Renal pelvis (tissue), 4 donors: ENCODE measurements around the gene FRMD8. TPM values are rescaled to one million over a fixed set of nuclear protein-coding genes. Genes with fewer than 3 reads are reported as not detected.

Source experiments
- DNase-seq: peaks from one replicate; pipeline ENCODE4 v3.0.0-alpha.2; 2013
- polyA plus RNA-seq, 3 donors: library from polyadenylated mRNA; unstranded; fragments of 120-200 nt; gene quantifications; one replicate each; pipeline ENCODE4 v1.2.1, GENCODE V29; 2013; ENCODE audit not compliant: insufficient read length in 3 of 3

Gene FRMD8
- polyA plus RNA-seq, 3 donors = 20.4 to 26.7 (median 21.0) TPM

GRCh38 chr11:65433657-65434056 lies 47.2 kb downstream of the FRMD8 start:
- no peak for DNase-seq

GRCh38 chr11:65434057-65434666 lies 47.7 kb downstream of the FRMD8 start:
- DNase-seq = no peak

- no peak for DNase-seq
Observed at GRCh38 chr11:65434667-65435410, 48.4 kb downstream of the FRMD8 start.

DNA sequence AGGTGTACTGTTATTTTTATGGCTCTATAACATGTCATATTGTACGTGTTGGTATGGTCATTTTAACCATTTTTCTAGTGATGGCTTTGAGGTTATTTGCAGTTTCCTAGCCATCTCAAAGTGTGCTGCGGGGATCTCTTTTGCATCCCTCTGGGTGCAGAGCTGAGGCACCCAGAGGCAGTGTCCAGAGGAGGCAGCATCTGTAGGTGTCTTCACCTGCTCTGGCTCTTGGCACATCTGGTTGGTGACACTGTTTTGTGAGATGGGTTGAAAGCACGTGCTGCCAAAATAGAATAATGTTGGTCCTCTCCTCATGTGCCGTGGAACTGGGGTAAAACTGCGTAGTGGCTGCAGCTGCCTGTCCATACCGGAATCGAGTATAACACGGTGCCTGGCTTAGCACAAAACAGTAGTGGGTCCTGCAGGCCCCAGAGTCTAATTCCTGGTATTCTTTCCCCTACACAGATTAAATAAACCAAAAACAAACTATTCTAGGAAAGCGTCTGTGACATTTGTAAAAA lies 49.0 kb downstream of the FRMD8 start:
- DNase-seq = no peak

DNA sequence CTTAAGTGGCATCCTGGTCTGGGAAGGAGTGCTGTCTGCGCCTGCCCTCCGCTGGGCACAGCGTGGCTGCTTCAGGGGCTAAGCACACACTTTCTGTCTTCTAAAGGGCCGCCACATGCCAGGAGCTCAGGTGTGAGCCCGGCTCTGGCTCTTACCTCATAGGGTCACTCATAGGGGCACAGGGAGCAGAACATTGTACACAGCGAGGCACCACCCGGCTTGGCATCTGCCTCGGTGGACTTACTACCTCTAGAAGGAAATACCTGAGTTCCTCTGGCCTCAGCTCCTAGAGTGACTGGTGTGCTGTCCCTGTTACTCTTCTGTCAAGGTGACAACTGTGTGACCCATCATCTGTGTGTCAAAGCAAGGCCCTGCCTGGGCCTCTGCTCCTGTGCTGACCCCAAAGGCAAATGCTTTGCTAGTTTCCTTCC lies 49.6 kb downstream of the FRMD8 start:
- DNase-seq = no peak

DNA sequence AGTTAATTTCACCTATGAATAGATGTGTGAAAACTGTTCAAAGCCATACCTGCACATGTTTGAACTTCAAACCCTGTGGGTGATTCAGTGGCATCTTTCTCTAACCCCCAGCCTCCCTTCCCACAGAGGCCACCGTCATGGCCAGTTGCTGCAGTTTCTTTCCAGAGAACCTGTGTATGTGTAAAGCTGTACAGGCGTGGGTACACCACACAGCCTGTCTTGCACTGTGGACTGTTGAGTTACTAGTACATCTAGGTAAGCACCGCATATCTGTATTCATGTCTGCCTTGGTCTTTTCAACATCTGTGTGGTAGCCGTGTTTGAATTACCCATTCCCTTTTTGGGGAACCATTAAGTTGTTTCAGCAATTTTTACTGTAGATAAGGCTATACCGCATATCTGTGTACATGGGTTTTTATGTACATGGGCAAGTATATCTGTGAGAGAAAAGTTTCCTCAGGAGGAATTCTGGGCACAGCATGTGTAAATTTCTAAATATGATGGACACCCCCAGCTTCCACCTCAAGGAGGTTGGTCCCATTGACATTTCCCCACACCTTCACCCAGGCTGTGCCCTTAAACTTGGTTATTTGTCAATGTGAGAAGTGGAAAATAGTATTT lies 50.1 kb downstream of the FRMD8 start:
- no peak for DNase-seq

DNA sequence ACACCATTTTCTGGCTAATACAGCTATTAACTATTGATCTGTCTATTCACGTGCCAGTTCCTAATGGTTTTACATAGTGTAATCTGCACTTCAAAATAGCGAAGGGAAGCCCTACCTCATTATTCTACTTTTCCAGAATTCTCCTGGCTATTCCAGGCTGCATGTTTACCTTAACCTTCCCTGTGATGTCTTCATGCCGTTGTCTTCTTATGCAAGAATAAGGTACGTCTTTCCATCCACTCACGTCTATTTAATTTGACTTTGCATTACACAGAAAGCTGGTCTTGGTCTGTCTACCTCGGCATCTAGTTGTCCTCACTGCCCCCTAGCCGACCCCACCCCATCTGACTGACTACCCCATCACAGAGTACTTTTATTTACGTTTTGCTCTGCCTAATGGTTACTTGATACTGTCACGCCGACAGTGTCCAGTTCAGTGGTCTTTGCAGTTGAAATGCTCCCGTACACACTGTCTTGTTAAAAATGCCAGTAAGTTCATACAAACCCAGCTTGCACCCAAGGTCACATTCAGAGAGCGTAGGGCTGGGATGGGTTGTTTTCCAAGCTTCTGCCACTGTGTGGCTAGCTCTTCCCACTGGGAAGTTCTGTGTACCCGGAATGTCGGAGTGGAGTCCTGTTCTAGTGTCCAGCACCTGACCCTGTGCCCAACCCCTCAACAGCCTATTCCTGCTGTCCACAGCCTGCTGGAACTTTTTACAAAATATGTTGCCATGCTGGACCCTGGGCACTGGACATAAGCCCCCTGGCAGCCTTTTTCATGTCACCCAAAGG lies 51.2 kb downstream of the FRMD8 start:
- DNase-seq = no peak

DNA sequence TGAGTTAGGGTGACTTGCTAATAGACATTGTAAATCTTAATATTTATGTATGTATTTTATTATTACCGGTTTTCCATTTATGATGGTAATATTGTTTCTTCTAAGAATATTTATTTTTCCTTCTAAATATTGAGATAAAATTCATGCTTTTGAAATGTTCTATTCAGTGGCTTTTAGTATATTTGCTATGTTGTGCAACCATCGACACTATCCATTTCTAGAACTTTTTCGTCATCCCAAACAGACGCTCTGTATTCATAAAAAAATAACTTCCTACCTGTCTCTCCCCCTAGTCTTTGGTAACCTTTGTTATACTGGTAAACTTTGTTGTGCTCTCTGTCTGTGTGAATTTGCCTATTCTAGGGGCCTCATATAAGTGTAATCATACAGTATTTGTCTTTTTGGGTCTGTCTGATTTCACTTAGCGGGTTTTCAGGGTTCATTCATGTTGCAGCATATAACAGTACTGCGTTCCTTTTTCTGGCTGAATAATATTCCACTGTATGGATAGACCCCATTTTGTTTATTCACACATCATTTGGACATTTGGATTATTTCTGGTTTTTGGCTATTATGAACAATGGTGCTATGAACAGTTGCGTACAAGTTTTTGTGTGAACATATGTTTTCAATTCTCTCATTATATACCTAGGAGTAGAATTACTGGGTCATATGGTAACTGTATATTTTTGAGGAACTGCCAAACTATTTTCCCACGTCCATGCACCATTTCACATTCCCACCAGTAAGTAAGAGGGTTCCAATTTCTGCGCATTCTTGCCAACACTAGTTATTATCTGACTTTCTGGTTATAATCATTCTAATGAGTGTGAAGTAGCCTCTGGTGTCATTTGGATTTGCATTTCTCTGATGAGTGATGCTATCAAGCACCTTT lies 52.1 kb downstream of the FRMD8 start:
- DNase-seq = no peak

GRCh38 chr11:65439331-65440181 lies 53.1 kb downstream of the FRMD8 start:
- DNase-seq = no peak

GRCh38 chr11:65440831-65441499 lies 54.5 kb downstream of the FRMD8 start:
- no peak for DNase-seq

- DNase-seq = no peak
Observed at GRCh38 chr11:65442842-65443331, 56.5 kb downstream of the FRMD8 start.

- DNase-seq = no peak
Observed at GRCh38 chr11:65444314-65445051, 58.0 kb downstream of the FRMD8 start.

DNA sequence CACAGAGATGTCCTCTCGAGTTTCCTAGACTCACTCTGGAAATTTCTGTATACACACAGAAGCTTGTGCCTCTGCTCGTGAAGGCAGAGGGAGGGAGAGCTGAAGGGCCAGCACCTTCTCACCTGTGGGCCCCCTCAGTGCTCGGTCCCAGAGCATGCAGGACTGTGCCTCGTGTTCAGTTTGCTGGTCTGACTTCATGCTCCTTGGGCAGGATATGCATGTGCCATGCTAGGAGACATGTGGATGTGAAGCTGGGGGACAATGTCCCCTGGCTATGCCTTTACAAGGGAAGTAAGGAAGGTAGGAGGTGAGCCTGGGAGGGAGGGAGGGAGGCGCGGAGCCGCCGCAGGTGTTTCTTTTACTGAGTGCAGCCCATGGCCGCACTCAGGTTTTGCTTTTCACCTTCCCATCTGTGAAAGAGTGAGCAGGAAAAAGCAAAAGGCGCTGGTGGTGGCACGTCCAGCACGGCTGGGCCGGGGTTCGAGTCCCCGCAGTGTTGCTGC lies 58.7 kb downstream of the FRMD8 start:
- no peak for DNase-seq

DNA sequence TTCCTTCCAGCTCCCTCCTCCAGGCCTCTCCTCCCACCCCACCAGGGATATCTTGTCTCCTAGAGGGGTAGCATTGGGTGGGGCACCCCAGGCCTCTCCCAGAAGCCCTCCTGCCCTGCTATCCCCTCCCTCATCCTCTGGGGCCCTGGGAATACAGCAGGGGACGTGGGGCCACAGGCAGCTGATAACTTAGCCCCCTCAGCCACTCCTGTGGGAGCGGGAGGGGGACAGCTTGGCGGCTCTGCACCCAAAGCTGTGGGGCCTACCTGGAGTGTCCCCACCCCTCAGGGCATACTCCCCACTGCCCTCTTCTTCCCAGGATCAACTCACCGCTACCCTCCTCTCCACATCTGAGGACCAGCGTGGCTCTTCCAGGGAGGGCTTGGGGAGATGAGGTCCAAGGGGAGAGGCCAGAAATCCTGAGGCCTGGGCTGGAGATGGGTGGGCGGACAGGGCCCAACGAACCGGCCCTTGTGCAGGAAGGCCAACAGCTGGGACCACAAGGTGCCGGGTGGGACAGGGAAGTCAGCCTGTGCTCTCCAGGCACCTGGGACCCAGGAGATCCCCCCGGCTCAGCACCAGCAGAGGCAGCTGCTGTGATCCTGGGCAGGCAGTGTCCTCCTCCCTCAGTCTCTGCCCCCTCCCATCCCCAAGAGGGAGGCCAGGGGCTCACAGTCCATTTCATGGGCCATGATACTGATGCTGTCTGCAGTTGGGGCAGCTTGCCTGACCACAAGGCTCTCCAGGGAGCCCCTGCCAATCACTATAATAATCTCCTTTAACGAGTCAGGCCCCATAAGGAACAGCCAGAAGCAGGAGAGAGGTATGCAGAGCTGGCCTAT lies 59.4 kb downstream of the FRMD8 start:
- DNase-seq = no peak

GRCh38 chr11:65446446-65447277 lies 60.2 kb downstream of the FRMD8 start:
- no peak for DNase-seq

DNA sequence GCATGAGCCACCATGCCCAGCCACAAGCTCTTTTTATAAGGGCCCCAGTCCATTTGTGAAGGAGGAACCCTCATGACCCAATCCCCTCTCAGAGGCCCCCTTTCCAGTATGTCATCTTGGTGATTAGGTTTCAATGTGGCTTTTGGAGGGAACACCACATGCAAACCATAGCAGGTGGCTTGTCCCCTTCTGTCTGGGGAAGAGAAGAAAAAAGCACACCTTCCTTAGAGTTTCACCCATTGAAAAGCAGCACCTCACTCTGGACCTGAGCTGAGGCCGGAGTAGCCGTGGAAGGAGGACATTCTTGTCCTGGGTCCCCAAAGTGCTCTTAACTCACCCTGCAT lies 61.6 kb downstream of the FRMD8 start:
- no peak for DNase-seq
